ENCODE data around the gene ARHGEF11. TPM values are rescaled to one million over a fixed set of nuclear protein-coding genes. Genes with fewer than 3 reads are reported as not detected.
A peak's percentile ranks its signal among the peaks of the same experiment; 100 is the strongest.
"Not testable (repeated sequence)": the region's sequence is repeated elsewhere in the genome, so short reads cannot be mapped to it uniquely, and the experiment has no call there.

ARHGEF11 gene
- total RNA-seq (2014; rRNA removed; shearing (Covaris generic)): 32.0 and 36.8 TPM in 2 replicates
- 37.4 and 38.9 TPM in 2 replicates for polyA plus RNA-seq (2014; cell fraction: nucleus; rRNA removed)

GRCh38 chr1:157045250-157046218 is at the start of gene ARHGEF11:
Gene ARHGEF11 (minus strand): TSS chr1:157045742. CDS start chr1:157044330, 1,412 bp downstream.
- peak; percentile 90 for DNase-seq (ENCODE audit: extremely low read depth, low read depth)

DNA sequence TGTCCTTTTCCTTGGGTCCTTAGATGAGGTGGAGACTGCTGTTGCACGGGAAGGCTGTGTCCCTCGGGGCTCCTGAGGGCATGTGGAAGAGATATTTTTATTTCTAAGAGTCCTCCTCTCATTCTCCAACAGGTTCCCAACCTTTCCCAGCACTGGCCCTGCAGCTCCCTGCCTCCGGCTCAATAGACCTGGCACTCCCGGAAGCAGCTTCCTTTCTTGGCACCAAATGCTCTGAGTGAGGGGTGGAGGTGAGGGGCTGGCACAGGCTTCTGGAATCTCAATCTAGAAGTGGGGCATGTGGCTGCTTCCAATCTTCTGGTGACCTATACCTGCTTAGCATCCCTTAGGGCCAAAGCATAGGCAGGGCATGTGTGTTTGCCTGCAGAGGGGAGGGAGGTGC is 49.5 kb upstream of the ARHGEF11 start:
- DNase-seq (ENCODE audit: extremely low read depth, low read depth): no peak

DNA sequence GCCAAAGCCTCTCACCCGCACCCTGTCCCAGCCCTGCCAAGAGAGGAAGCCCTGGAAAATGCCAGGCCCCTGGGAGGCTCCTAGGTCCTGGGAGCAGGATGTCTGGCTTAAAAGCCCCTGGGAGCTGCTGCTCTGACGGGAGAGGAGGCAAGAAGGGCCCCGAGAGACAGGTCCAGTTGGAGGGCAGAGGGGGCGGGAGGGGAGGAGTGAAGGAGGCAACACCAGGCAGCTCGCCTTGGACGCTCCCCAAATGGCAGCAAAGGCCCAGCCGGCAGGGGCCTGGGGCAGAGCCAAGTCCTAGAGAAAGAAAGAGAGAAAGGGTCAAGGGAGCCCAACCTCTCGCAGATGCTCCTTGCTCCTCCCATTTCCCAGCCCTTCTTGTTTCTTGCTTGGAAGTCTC is 47.3 kb upstream of the ARHGEF11 start:
- DNase-seq (ENCODE audit: extremely low read depth, low read depth): no peak

- DNase-seq (ENCODE audit: extremely low read depth, low read depth): no peak
Measured at GRCh38 chr1:157091668-157092273, 46.2 kb upstream of the ARHGEF11 start.

DNA sequence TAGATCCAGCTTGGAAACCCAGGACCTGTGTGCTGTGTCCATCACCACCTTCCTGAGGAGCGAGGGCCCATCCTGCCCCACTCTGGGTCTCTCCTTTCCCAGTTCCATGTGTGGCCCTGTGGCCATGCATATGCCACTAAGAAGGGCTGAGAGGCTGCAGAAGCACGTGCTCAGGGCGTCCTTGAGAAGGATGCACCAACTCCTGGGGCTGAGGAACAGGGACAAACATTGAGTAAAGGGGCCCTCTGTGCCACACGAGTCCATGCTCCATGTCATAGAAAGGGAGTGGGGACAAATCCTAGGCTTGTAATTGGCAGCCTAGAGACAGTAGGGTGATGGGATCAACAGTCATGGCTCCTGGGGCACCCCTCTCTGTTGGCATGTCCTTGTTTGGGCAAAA is 45.6 kb upstream of the ARHGEF11 start:
- DNase-seq (ENCODE audit: extremely low read depth, low read depth): no peak

DNA sequence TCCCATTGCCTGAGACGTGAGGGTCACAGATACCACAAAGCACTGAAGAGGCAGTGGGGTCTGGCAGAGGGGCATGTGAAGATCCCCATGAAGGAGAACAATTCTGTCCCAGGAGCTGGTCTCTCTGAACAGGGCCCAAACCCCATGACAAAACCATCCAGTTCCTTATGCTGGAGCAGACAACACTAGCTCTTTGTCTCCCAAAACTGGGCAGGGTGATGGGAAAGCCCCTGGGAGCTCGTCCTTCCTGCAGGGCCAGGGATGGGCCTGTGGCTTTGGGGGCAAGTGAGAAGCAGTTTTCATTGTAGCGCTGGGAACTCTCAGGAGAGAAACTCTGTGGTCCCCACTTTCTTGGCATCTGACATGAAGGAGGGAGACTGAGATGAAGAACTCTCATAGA is 45.2 kb upstream of the ARHGEF11 start:
- no peak for DNase-seq (ENCODE audit: extremely low read depth, low read depth)

DNA sequence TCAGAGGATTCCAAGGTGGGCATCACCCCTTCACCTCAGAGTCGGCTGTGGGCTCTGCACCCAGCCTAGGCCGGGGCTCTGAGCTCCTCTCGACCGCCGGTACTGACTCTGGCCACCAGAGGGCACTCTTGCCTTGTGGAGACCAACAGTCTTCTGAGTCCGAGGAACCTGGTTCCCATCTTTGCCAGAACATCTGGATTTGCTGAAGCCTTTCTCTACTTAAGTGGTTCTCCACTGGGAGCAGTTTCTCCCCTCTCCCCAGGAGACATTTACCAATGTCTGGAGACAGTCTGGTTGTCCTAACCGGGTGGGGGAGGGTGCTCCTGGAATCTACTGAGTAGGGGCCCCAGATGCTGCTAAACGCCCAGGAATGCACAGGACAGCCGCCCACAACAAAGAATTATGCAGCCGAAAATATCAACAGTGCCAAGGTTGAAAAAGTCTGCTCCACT is 44.7 kb upstream of the ARHGEF11 start:
- DNase-seq (ENCODE audit: extremely low read depth, low read depth): peak; percentile 85

GRCh38 chr1:157089789-157090188 is 44.2 kb upstream of the ARHGEF11 start:
- no peak for DNase-seq (ENCODE audit: extremely low read depth, low read depth)

DNA sequence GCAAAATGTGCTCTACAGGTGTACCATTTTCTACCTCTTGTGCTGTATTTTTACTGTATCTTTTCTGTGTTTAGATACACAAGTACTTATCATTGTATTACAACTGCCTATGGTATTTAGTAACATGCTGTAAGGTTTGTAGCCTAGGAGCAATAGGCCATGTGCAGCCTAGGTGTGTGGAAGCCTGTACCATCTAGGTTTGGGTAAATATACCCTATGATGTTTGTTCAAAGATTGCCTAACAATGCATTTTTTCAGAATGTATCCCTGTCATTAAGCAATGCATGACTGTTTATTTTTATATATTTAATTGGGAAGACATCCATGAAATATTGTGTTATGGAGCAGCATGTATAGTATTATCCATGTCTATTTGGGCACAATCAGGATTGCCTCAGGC is 43.1 kb upstream of the ARHGEF11 start:
- DNase-seq (ENCODE audit: extremely low read depth, low read depth): no peak

GRCh38 chr1:157087030-157087429 is 41.5 kb upstream of the ARHGEF11 start:
- DNase-seq (ENCODE audit: extremely low read depth, low read depth): no peak

DNA sequence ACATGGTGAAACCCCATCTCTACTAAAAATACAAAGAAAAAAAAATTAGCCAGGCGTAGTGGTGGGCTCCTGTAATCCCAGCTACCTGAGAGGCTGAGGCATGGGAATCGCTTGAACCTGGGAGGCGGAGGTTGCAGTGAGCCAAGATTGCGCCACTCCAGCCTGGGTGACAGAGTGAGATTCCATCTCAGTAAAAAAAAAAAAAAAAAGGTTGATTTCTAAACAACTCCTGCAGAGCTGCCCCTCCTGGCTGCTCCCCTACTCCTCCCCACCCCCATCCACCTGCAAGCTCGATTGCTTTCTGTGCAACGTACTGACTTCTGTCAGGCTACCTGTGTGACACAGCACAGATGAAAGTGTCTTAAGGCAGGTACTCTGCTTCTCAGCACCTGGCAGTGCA is 40.8 kb upstream of the ARHGEF11 start:
- DNase-seq (ENCODE audit: extremely low read depth, low read depth): no peak

DNA sequence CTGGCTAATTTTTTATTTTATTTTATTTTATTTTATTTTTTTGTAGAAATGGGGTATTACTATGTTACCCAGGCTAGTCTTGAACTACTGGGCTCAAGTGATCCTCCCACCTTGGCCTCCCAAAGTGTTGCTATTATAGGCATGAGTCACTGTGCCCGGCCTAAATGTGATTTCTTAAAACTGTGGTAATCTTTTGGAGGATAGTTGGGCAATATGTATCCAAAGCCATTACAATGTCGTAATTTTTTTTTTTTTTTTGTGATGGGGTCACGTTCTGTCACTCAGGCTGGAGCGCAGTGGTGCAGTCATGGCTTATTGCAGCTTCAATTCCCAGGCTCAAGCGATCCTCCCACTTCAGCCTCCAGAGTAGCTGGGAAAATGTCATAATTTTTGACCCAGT is 39.9 kb upstream of the ARHGEF11 start:
- no peak for DNase-seq (ENCODE audit: extremely low read depth, low read depth)

DNA sequence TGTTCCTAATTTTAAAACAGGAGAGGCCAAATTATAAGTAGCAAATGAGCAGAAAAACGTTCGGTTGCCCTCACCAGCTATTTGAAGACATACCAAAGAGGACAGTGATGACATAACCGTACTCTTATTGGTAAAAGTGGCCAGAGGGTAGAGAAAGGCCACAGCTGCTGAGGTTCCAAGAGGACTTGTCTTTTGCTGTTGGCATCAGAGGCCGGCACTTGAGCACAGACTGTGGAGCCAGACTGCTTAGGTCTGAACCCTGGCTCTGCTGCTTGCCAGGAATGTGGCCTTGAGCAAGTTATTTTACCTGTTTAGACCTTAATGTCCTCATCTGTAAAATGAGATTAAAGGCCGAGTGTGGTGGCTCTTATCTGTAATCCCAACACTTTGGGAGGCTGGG is 39.2 kb upstream of the ARHGEF11 start:
- no peak for DNase-seq (ENCODE audit: extremely low read depth, low read depth)

DNA sequence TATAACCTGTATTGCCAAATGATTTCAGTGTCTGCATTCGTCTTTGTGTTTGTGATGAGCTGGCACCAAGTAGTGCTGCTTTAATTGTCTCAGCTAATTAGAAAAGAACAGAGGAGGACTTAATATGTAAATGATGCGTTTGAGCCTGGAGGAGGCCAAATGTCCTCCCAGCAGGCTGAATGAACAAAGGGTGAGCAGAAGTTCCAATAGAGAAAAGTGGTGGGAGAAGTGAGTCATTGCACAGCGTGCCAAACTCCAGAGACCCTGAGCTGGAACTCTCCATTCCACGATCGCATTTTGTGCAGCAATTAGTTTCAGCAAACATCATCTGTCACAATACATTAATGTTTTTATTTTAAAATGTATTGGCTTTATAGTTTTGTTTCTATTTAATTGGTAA is 36.2 kb upstream of the ARHGEF11 start:
- no peak for DNase-seq (ENCODE audit: extremely low read depth, low read depth)

- DNase-seq (ENCODE audit: extremely low read depth, low read depth): no peak
Measured at GRCh38 chr1:157080714-157081113, 35.2 kb upstream of the ARHGEF11 start.

DNA sequence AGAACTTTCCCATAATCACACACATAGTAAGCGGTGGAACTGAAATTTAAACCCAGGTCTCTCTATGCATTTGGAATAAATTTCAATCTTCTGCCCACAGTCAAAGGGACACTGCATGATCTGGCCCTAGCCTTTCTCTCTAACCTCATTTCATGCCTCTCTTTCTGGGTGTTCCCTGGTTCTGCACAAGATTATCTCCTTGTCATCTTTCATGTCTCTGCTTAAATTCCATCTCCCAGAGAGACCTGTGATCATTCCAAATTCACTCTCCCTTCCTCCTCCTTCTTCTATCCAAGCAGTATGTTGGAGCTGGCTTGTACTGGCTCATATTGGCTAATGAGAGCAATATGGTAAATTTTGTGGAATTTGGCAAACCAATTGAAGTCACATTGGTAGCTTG is 31.9 kb upstream of the ARHGEF11 start:
- no peak for DNase-seq (ENCODE audit: extremely low read depth, low read depth)

- DNase-seq (ENCODE audit: extremely low read depth, low read depth): peak; percentile 72
Measured at GRCh38 chr1:157073944-157074685, 28.6 kb upstream of the ARHGEF11 start.

DNA sequence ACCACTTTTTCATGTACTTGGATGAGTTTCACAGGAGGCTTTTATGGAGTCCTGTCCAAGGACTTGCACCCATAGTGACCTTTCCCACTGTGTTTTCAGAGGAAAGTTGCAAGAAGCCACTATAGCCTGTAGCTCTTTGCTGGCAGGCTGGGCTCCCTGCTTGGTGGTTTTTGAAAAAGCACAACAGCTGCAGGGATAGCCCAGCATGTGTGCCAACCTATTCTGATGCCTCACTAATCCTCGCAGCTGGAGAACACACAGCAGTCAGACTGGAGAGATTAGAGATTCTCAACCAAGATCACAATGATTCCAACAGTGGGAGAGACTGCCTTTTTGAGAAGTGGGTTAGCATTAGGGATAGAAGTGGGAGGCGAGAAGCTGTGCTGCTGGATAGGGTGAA is 24.1 kb upstream of the ARHGEF11 start:
- DNase-seq (ENCODE audit: extremely low read depth, low read depth): no peak

DNA sequence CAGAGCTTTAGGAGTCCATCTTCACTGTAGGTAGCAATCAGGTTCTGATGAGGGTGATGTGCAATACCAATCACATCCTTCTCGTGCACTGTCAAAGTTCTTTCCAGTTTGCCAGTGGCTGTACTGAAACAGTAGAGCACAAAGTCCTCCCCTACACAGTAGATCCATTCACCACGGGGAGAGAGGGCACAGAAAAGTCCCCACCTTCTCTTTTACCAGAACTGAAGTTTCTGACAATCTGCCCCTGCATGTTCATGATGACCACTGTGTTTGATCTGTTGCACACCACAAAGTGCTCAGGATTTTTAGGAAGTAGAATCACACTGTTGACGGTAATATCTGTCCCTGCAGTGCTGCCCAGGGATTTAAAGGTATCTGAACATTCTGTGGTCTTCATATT is 13.7 kb upstream of the ARHGEF11 start:
- DNase-seq (ENCODE audit: extremely low read depth, low read depth): not testable (repeated sequence)

DNA sequence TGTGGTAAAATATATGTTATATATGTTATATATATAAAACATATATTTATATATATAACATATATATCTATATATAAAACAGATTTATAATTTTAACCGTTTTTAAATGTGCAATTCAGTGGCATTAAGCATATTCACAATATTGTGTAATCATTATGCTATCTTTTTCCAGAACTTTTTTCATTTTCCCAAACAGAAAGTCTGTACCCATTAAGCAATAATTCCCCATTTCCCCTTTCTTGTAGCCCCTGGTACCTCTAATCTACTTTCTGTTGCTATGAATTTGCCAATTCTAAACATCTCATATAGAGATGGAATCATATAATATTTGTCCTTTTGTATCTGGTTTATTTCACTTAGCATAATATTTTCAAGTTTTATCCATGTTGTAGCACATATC is 10.7 kb upstream of the ARHGEF11 start:
- no peak for DNase-seq (ENCODE audit: extremely low read depth, low read depth)

- DNase-seq (ENCODE audit: extremely low read depth, low read depth): not testable (repeated sequence)
Measured at GRCh38 chr1:157055729-157056128, 10.2 kb upstream of the ARHGEF11 start.

All from NCI-H460 (cell line).